Anterior cingulate cortex (tissue), 58 donors: ENCODE data around the gene C10orf90.

Experiments used
- DNase-seq, 58 donors: peaks; one replicate each; lab custom pipeline; 2025; lab: John Stamatoyannopoulos, UW

The C10orf90 gene

GRCh38 chr10:126478546-126478945, 191.9 kb downstream of the C10orf90 start:
- no peak for DNase-seq

GRCh38 chr10:126476246-126476645, 194.2 kb downstream of the C10orf90 start:
- DNase-seq, result no peak

DNA sequence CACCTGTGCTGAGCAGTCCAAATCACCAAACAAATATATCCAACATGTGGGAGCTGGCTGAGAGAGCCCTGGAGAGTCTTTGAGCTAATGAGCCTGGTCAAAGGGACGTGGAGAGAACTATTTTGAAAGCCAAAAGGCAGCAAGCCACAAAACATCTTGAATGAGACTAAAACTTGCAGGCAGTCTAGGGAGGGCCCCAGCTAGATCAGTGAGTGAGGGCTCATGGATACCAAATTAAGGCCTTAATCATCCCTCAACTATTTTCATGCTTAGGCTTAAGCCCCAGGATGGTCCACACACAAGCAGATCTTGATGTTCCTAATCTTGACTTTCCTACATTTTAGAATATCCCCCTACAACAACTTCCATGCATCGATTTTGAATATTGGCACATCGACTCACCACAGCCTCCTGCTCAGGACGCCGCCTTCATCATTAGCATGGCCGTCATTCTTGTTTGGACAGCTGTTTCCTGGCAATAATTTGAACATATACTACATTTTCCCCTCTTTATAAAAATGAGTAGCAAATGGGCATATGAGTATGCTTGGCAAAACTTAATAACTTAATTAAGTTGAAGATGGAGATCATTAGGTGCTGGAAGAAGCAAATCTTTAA, 195.3 kb downstream of the C10orf90 start:
- no peak for DNase-seq

DNA sequence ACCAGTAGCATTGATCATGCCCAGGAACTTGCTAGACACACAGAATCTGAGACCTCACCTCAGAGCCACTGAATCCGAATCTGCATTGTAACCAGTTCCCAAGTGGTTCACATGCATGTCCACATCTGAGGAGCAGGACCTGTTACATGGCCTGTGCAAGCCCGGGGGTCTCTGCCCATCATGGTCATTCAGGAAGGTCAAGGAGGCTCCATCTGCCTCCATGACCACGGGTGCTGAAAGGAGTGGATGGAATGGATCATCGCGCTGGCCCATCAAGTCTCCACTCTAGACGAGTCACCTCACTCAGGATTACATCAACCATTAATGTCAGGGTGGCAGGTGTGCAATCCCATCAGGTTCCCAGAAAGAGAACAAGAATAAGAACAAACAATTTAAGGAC, 196.5 kb downstream of the C10orf90 start:
- no peak for DNase-seq

- no peak for DNase-seq
Measured at GRCh38 chr10:126470991-126471390, 199.5 kb downstream of the C10orf90 start.

DNA sequence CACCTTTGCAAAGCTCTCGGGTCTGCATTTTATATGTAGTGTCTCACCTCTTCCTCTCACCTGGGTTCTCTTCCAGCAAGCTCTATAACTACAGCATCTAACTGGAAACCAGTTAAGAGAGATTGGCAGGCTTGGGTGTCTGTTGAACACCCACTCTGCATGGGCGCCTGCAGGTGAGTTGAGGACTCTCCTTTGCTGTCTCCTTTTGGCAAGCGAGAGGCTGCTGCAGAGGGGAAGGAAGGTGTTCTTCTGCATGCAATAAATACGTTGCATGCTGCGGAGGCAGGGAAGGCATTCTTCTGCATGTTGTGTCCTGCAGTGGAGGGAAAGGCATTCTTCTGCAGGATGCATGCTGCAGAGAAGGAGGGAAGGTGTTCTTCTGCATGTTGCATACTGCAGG, 200.8 kb downstream of the C10orf90 start:
- no peak for DNase-seq

GRCh38 chr10:126468876-126469643, 201.4 kb downstream of the C10orf90 start:
- no peak for DNase-seq

DNA sequence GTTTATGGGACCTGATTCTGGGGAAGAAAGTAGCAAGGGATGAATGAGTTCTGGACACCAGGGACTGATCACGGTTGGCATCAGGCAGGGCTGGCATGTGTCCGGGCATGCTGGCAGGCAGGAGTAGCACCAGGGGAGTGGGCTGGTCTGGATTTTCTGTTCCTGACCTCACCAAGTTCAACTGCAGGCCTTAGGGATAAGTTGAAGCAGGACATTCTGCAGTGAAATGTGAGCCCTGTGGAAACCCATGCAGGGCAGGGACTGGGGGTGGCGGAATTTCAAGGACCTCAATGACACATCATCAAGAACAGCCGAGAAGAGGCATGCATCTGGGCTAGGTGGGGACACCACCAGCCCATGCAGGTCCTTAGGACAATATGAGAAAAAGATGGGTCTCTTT, 202.0 kb downstream of the C10orf90 start:
- DNase-seq, result no peak

GRCh38 chr10:126465771-126466170, 204.7 kb downstream of the C10orf90 start:
- peak in 3 of 58 donors; percentile 7 to 37 (median 19) for DNase-seq

DNA sequence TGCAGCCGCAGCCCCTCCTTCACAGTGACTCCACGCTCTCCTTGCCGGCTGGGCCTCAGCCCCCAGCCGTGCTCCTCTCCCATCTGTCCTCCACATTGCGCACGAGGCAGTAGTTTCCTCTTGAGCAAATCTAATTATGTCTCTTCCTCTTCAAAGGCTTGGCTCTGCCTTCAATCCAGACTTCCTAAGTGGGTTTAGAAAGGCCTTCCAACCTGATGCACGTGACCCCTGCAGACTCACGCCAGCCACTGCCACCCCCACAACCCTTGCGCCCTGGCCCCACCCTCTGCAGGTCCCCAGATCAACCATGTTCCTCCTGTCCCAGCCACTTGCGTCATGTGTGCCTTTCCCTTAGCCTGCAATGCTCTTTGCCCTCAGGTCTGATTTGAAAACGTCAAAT, 207.2 kb downstream of the C10orf90 start:
- DNase-seq, result no peak

GRCh38 chr10:126461289-126461940, 209.1 kb downstream of the C10orf90 start:
- no peak for DNase-seq

GRCh38 chr10:126459878-126460481, 210.5 kb downstream of the C10orf90 start:
- DNase-seq, result peak in 1 of 58 donors; percentile 58

GRCh38 chr10:126459032-126459831, 211.3 kb downstream of the C10orf90 start:
- DNase-seq, result peak in 1 of 58 donors; percentile 1

DNA sequence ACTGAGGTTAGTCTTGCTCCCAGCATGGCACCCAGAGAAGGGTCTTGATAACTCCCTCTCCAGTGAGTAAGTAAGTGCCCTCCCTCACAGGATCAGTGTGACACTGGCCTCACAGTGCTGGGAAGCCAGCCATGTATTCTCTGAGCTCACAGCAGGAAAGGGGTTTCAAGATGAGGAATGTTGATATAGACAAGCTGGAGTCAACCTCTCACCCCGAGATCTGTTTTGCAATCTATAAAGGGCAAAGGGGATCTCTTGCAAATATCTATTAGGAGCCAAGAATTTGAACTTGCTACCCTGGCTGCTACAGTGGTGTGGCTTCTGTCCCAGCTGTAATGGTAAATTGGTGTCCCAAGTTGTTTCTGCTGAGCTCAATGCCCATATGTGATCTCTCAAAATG, 212.0 kb downstream of the C10orf90 start:
- no peak for DNase-seq

DNA sequence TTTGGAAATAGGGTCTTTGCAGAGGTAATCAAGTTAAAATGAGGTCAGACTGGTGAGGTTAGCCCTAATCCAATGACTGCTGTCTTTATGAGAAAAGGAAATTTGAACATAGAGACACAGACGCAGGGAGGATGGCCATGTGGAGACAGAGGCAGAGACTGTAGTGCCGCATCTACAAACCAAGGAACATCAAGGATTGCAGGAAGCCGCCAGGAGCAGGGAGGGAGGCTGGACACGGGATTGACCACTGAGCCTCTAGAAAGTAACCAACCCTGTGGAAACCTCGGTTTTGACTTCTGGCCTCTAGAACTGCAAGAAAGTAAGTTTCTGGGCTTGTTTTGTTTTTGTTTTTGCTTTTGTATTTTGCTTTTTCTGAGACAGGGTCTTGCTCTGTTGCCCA, 213.9 kb downstream of the C10orf90 start:
- no peak for DNase-seq

GRCh38 chr10:126455766-126456405, 214.6 kb downstream of the C10orf90 start:
- DNase-seq, result no peak

DNA sequence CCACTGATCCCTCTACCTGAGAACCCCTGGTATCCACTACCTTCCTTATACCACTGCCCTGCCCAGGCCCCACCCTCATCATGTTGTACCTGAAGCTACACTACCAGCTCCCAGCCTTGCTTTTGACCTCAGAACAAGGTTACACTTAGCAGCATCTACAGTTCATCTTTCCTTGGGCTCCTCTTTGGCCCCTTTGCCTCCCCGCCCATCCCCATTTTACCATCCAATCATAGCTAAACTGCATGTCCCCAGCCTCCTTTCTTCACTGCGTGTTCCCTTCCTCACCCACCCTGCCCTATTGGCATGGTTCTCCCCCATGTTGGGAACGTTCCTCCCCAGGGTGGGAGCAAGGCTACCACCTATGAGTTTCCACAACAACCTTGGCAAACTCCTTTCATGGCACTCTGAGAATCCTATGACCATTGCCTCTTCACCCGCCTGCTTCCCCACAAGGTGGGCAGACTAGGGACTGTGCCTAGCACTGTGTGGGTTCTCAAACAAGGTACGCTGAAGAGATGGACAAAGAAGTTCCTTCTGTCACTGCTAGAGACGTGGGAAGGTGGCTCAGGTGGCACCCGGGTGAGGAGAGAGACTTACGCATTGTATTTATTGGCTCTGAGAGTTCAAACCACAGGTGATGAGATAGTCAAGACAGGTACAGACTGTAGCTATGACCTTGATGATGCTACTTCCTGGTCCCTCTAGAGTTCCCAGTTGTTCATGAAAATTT, 215.3 kb downstream of the C10orf90 start:
- DNase-seq, result no peak

DNA sequence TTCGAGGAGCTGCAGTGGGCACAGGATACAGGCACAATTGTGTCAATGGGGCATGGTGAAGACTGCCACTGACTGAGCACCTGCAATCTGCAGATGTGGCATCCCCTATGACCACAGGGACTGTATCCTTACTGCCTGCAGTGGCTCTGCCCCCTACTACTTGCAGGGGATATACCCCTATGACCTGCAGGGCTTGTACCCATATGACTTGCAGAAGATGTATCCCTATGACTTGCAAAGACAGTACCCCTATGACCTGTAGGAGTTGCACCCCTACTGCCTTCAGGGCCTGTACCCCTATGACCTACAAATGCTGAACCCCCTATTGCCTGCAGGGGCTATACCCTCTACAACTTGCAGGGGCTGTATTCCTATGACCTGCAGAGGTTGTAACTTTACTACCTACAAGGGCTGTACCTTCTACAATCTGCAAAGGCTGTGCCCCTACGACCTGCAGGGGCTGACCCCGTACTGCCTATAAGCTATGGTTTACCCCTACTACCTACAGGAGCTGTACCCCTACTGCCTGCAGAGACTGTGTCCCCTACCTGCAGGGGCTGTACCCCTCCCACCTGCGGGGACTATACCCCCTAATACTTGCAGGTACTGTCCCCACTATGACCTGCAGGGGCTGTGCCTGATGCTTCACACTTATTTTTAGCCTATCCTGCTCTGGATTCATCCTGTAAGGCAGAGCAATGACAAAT, 216.3 kb downstream of the C10orf90 start:
- no peak for DNase-seq

DNA sequence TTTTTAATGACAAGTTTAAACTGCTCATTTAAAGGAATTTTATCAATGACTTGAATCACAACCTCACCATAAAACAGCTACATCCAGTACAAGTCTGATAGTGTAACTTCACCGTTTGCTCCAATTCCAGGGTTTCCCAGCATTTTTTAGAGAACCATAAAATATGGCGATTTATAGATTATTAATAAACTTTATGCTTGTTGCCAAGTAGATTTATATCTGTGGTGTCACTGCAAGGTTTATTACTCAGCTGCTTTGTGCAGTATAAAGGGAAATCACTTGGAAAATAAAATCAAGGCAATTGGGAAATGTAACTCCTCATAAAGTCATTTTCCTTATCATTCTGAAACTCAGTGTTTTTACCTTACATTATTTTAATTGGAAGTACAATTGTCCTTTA, 218.2 kb downstream of the C10orf90 start:
- DNase-seq, result no peak
